GM10266 (cell line): ENCODE results near the gene APOL4.
"Not testable (repeated sequence)": the region's sequence is repeated elsewhere in the genome, so short reads cannot be mapped to it uniquely, and the experiment has no call there.

ENCODE experiments used
- DNase-seq: peaks from one replicate; pipeline ENCODE4 v3.0.0; 2012; ENCODE audit errors: extremely low spot score
- TF ChIP-seq, protein P1 (sequence below): IDR thresholded peaks from 2 replicates; pipeline ENCODE4 v1.5.1; 2012; ENCODE audit warnings: mild to moderate bottlenecking, low read depth; ENCODE audit not compliant: control insufficient read depth, insufficient read depth; ENCODE audit errors: missing control alignments

APOL4 gene

DNA sequence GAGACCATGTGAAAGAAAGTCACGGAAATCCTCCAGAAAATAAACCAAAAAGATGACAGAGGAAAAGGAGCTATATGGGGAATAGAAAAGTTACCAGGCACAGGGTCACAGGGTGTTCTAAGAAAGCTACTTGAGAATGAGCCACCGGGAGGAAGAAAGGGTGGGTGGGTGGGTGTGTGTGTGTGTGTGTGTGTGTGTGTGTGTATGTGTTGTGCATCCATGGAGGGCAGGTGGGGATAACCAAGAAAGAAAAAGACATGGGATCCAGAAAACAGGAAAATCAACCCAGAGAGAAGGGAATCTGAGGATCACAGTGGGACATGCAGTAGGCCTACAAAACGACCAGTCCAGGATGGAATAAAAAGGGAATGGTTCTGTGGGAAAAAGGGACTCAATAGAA is 34.0 kb upstream of the APOL4 start:
- no peak for DNase-seq
- TF ChIP-seq, protein P1, sequence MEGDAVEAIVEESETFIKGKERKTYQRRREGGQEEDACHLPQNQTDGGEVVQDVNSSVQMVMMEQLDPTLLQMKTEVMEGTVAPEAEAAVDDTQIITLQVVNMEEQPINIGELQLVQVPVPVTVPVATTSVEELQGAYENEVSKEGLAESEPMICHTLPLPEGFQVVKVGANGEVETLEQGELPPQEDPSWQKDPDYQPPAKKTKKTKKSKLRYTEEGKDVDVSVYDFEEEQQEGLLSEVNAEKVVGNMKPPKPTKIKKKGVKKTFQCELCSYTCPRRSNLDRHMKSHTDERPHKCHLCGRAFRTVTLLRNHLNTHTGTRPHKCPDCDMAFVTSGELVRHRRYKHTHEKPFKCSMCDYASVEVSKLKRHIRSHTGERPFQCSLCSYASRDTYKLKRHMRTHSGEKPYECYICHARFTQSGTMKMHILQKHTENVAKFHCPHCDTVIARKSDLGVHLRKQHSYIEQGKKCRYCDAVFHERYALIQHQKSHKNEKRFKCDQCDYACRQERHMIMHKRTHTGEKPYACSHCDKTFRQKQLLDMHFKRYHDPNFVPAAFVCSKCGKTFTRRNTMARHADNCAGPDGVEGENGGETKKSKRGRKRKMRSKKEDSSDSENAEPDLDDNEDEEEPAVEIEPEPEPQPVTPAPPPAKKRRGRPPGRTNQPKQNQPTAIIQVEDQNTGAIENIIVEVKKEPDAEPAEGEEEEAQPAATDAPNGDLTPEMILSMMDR, result no peak

DNA sequence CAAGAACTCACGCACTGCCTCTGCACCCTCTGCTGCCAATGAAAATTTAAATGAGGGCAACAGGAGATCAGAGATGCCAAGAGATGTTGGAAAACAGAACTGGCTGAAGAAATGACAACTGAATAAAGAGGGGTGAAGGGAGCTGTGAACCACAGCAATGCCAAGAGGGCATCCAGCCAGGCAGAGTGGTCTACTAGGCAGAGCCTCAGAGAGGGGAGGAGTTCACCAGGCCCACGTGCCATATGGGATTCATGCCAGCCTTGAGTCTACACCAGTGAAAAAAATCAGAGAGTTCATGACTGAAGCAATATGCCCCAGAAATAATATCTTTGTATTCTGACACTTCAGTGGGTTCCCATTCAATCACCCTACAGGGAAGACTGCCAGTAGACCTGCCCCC is 33.3 kb upstream of the APOL4 start:
- TF ChIP-seq, protein P1, result no peak
- DNase-seq, result no peak

GRCh38 chr22:36234213-36234612 is 32.6 kb upstream of the APOL4 start:
- TF ChIP-seq, protein P1, result no peak
- DNase-seq, result no peak

DNA sequence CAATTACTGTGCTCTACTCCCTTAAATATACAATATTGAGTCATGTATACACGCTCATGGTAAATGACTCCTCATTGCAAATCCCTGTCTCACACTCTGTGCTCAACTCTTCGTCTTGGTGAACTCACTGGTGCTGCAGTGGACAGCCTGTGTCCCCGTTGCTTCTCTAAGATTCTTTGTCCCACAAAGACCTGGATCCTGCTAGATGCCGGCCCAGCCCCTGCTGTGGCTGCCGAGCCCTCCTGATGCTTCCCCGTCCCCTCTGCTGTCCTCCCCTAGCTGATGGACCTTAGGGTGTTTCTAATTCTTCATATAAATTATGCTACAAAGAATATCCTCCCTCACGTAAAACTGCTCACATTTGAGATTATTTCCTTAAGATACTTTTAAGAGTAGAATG is 32.2 kb upstream of the APOL4 start:
- no peak for DNase-seq
- TF ChIP-seq, protein P1, result no peak

- no peak for DNase-seq
- TF ChIP-seq, protein P1, result no peak
Measured at GRCh38 chr22:36232715-36233401, 31.2 kb upstream of the APOL4 start.

GRCh38 chr22:36231051-36231450 is 29.4 kb upstream of the APOL4 start:
- not testable (repeated sequence) for DNase-seq

GRCh38 chr22:36229649-36230048 is 28.0 kb upstream of the APOL4 start:
- not testable (repeated sequence) for DNase-seq

GRCh38 chr22:36228944-36229343 is 27.3 kb upstream of the APOL4 start:
- DNase-seq, result no peak
- TF ChIP-seq, protein P1, result no peak

DNA sequence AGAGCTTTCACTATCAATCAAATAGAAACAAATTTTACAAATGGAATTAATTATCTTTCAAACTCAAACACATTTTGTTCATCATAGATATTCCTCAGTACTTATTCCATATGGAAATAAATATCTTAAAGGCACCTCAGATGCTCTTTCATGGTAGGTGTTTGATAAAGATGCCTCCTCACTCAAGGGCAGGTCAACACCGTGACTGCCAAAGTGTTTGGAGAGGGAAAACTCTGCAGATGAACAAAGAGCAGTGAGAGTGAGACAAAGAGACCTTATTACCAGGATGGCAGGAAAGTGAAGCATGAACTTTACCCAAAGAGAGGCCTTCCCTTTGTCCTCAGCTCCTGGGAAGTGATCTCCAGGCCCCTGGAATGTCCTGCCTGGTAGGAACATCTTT is 26.8 kb upstream of the APOL4 start:
- DNase-seq, result not testable (repeated sequence)
